GM18526 (cell line): ENCODE data around the gene MYH10.

ENCODE experiments used
- POLR2A ChIP-seq: IDR thresholded peaks from 3 replicates; pipeline ENCODE4 v1.6.1; 2011; ENCODE audit not compliant: insufficient read length; ENCODE audit errors: extremely low read depth

MYH10 gene

DNA sequence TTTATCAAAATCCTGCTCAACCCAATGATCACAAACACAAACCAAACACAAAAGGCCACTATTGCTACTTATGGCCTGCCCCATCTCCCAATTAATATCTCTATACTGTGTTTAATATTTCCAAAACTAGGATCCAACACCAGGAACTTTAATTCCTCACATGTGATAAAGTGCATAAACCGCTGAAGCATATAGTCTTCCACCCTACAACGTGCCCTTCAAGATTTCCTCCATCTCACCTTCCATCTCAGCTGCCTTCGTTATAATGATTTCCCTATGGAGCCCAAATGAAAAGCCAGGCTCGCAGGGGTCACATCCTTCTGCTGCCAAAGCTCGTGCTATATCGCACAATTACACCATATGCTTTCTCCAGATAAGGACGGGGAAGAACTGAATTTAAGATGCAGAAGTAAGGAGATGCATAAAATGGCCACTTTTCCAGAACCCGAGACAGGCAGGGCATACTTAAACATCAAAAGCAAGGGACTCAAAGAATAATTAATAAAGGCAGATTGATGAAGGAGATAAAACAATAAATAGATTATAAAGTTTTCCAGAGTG, 1.8 kb downstream of the MYH10 start:
- TF ChIP-seq POLR2A = no peak

GRCh38 chr17:8628172-8628571, 2.4 kb downstream of the MYH10 start:
- no peak for TF ChIP-seq POLR2A

- no peak for TF ChIP-seq POLR2A
Observed at GRCh38 chr17:8623591-8623990, 6.9 kb downstream of the MYH10 start.

GRCh38 chr17:8622191-8622590, 8.3 kb downstream of the MYH10 start:
- TF ChIP-seq POLR2A = no peak

DNA sequence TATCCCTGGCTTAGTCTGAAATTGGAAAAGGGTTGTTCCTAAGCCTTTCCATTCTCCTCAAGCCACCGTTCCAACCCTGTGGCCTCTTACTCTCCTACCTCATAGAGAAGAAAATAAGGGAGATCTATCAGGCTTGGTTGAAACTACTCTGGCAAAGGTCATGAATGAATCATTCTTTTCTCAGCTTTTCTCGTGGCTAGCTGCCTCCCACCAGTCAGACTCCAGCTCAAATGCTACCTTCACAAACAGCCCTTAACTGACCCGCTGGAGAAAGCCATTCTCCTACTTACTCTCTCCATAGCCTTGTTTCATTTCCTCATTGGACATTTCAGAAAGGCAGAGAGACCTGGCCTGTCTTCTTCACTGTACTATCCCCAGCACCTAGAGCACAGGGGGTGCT, 8.9 kb downstream of the MYH10 start:
- no peak for TF ChIP-seq POLR2A

- no peak for TF ChIP-seq POLR2A
Observed at GRCh38 chr17:8619294-8619693, 11.2 kb downstream of the MYH10 start.

DNA sequence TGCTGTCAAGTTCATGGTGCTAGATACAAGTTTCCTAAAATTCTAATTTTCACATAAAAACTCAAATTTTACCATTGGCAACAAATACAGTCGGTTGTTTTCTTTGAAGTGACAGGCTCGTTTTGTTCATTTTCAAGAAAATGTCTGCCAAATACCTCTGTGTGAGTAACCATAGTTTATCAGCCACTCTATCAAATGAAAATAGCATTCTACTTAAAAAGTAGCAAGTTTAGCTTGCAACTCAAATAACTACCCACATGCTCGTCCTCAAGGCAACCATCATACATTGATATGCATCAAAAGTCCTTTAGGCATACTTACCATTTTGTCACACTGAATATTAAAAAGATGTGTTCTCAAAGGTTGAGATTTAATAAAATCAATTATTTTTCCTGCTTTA, 11.7 kb downstream of the MYH10 start:
- TF ChIP-seq POLR2A = no peak

GRCh38 chr17:8614988-8615387, 15.5 kb downstream of the MYH10 start:
- TF ChIP-seq POLR2A = no peak

DNA sequence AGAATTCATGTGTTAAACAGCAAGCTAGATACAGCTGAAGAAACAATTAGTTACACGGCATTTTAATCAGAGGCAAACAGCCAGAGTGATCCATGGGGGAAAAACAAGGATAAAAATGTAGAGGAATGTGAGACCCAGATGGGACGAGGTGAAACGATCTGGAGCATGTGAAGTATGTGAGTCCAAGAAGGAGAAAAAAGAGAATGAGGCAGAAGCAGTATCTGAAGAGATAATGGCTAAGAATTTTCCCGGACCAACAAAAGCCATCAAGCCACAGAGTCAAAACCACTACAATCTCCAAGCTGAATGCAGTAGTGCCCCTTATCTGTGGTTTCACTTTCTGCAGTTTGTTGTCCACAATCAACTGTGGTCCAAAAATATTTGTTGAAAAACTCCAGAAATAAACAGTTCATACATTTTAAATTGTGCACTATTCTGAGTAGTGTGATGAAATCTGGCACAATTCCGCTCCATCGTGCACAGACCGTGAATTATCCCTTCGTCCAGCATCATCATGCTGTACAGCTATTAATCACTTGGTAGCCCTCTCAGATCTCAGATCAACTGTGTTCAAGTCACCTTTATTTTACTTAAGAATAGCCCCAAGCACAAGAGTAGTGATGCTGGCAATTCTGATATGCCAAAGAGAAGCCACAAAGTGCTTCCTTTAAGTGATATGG, 18.8 kb downstream of the MYH10 start:
- no peak for TF ChIP-seq POLR2A

GRCh38 chr17:8611137-8611536, 19.4 kb downstream of the MYH10 start:
- TF ChIP-seq POLR2A = no peak

DNA sequence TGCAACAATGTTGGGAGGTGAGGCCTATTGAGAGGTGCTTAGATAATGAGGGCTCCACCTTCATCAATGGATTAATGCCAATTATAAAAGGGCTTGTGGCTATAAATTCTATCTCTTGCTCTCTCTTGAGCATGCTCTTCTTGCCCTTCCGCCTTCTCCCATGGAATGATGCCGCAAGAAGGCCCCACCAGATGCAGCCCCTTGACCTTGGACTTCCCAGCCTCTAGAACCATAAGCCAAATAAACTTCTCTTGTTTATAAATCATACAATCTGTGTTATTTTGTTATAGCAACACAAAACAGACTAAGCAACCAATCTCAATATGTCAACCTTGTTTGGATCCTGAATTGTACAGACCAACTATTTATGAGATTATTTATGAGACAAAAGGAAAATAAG, 20.0 kb downstream of the MYH10 start:
- TF ChIP-seq POLR2A = no peak

DNA sequence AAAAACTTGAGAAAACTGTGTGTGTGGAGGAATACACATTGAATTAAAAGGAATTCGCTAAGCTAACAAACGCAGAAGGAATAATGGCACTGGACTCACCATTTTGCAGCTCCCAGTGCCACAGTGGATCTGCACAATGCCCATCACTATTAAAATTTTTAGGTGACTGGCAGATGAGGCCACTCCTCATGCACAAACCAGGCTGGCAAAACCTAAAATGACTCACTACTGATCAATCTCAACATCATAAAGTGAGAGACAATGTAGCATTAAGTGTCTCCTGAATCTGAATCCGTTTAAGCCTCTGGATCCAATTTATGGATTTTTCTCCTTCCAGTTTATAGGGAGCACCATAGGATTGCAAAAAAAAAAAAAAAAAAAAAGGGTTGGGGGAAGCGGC, 20.6 kb downstream of the MYH10 start:
- no peak for TF ChIP-seq POLR2A

DNA sequence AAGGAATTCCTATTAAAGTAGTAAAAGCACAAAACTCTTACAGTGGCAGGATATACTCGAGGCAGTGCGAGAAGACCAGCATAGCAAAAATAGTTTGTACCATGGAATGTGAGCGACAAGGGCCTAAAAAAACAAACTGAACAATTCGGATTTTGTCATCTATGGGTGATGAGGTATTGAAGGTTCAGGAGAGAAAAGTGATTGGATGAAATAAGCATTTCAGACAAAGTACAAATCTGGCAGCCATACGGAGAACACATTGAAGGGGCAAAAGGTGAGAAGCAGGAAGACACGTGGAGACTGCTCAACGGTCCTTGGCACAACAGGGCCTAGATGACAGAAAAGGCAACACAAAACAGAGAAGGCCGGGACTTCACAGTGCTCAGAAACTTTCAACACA, 22.5 kb downstream of the MYH10 start:
- TF ChIP-seq POLR2A = no peak

- TF ChIP-seq POLR2A = no peak
Observed at GRCh38 chr17:8606401-8606800, 24.1 kb downstream of the MYH10 start.

GRCh38 chr17:8602679-8603078, 27.8 kb downstream of the MYH10 start:
- no peak for TF ChIP-seq POLR2A

- no peak for TF ChIP-seq POLR2A
Observed at GRCh38 chr17:8599351-8600011, 31.0 kb downstream of the MYH10 start.

DNA sequence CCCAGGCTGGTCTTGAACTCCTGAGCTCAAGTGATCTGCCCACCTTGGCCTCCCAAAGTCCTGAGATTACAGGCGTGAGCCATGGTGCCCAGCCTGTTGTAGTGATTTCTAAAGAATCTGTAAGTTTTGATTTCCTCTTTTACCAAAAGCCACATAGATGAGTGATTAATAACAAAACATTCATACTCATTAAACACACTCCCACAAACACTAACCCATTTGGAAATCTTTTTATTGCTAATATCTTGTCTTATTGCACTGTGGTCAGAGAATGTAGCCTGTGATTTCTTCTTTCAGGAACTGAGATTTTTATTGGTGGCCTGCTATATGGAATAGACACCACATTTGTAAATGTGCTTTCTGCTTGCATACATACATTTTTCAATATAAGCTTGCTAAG, 31.6 kb downstream of the MYH10 start:
- no peak for TF ChIP-seq POLR2A
